Occipital lobe (tissue), 2 donors: ENCODE data around the gene MEGF11. TPM values are rescaled to one million over a fixed set of nuclear protein-coding genes. Genes with fewer than 3 reads are reported as not detected.

Experiments used
- DNase-seq: peaks from one replicate; lab custom pipeline; 2025; lab: John Stamatoyannopoulos, UW
- total RNA-seq: library from RNA; depleted of rRNA; stranded (reverse); fragments of >200 nt; gene quantifications from one replicate; pipeline ENCODE4 v1.2.3, GENCODE V29; 2014

Gene MEGF11
- total RNA-seq, 1 donor from 2014 or later: 0.78 TPM

- DNase-seq: no peak
Observed at GRCh38 chr15:65920825-65921309, 332.7 kb downstream of the MEGF11 start.

- DNase-seq: no peak
Observed at GRCh38 chr15:65920121-65920520, 333.4 kb downstream of the MEGF11 start.

- DNase-seq: no peak
Observed at GRCh38 chr15:65919353-65919752, 334.2 kb downstream of the MEGF11 start.

GRCh38 chr15:65918945-65919344 is 334.6 kb downstream of the MEGF11 start:
- DNase-seq: no peak

GRCh38 chr15:65918357-65918920 is 335.1 kb downstream of the MEGF11 start:
- no peak for DNase-seq

GRCh38 chr15:65917936-65918335 is 335.6 kb downstream of the MEGF11 start:
- DNase-seq: no peak

- no peak for DNase-seq
Observed at GRCh38 chr15:65917407-65917756, 336.2 kb downstream of the MEGF11 start.

- peak; percentile 22 for DNase-seq
Observed at GRCh38 chr15:65916664-65917406, 336.7 kb downstream of the MEGF11 start.

- no peak for DNase-seq
Observed at GRCh38 chr15:65916041-65916663, 337.4 kb downstream of the MEGF11 start.

GRCh38 chr15:65914981-65915925 is 338.3 kb downstream of the MEGF11 start:
- DNase-seq: no peak

- no peak for DNase-seq
Observed at GRCh38 chr15:65914386-65914785, 339.2 kb downstream of the MEGF11 start.

GRCh38 chr15:65913631-65914199 is 339.8 kb downstream of the MEGF11 start:
- no peak for DNase-seq

- no peak for DNase-seq
Observed at GRCh38 chr15:65912235-65912634, 341.3 kb downstream of the MEGF11 start.

GRCh38 chr15:65910341-65910740 is 343.2 kb downstream of the MEGF11 start:
- no peak for DNase-seq

- no peak for DNase-seq
Observed at GRCh38 chr15:65909831-65910230, 343.7 kb downstream of the MEGF11 start.

- no peak for DNase-seq
Observed at GRCh38 chr15:65908876-65909275, 344.7 kb downstream of the MEGF11 start.

- no peak for DNase-seq
Observed at GRCh38 chr15:65907661-65908060, 345.9 kb downstream of the MEGF11 start.

GRCh38 chr15:65906396-65906795 is 347.2 kb downstream of the MEGF11 start:
- DNase-seq: no peak

GRCh38 chr15:65904301-65904700 is 349.2 kb downstream of the MEGF11 start:
- no peak for DNase-seq

GRCh38 chr15:65903296-65904073 is 350.1 kb downstream of the MEGF11 start:
- no peak for DNase-seq
